Measurements from ENCODE around the gene ZNF593.

ZNF593 gene

GRCh38 chr1:26155370-26156284, 14.1 kb upstream of the ZNF593 start:
- POLR2A ChIA-PET: interaction anchor here (0.6 to 1.2 kb wide), 3 partner anchors 14 to 565 kb away, joined by 3 read pairs; partner anchors contain the start of gene ZNF593
- TF ChIP-seq NFRKB (IDR thresholded peaks at IDR 0.05): no peak
- no peak for TF ChIP-seq BHLHE40 (IDR thresholded peaks at IDR 0.05; ENCODE audit: borderline replicate concordance)
- no peak for TF ChIP-seq ZNF384 (IDR thresholded peaks at IDR 0.05)
- no peak for TF ChIP-seq FOXA1 (IDR thresholded peaks at IDR 0.05)
- no peak for TF ChIP-seq ELF4 (IDR thresholded peaks at IDR 0.05)
- no peak for TF ChIP-seq LEF1 (IDR thresholded peaks at IDR 0.05; ENCODE audit: borderline replicate concordance)
- no peak for TF ChIP-seq CTBP1 (IDR thresholded peaks at IDR 0.05; ENCODE audit: borderline replicate concordance)
- no peak for TF ChIP-seq HDGF (IDR thresholded peaks at IDR 0.05; ENCODE audit: borderline replicate concordance)
- no peak for TF ChIP-seq SUZ12 (IDR thresholded peaks at IDR 0.05)
- TF ChIP-seq TARDBP (IDR thresholded peaks at IDR 0.05): no peak
- no peak for TF ChIP-seq SP1 (IDR thresholded peaks at IDR 0.05)
- no peak for TF ChIP-seq PKNOX1 (IDR thresholded peaks at IDR 0.05)
- TF ChIP-seq FOXM1 (IDR thresholded peaks at IDR 0.05; ENCODE audit: borderline replicate concordance): no peak
- no peak for TF ChIP-seq FOXK2 (IDR thresholded peaks at IDR 0.05)
- no peak for TF ChIP-seq ARNT (IDR thresholded peaks at IDR 0.05)

GRCh38 chr1:26156285-26157038, 13.2 kb upstream of the ZNF593 start:
- no peak for TF ChIP-seq ARNT (IDR thresholded peaks at IDR 0.05)
- no peak for TF ChIP-seq FOXK2 (IDR thresholded peaks at IDR 0.05)
- no peak for TF ChIP-seq BHLHE40 (IDR thresholded peaks at IDR 0.05; ENCODE audit: borderline replicate concordance)
- TF ChIP-seq ZNF384 (IDR thresholded peaks at IDR 0.05): no peak
- no peak for TF ChIP-seq ELF4 (IDR thresholded peaks at IDR 0.05)
- TF ChIP-seq HDGF (IDR thresholded peaks at IDR 0.05; ENCODE audit: borderline replicate concordance): no peak
- TF ChIP-seq TARDBP (IDR thresholded peaks at IDR 0.05): no peak
- no peak for TF ChIP-seq FOXA1 (IDR thresholded peaks at IDR 0.05)
- TF ChIP-seq FOXM1 (IDR thresholded peaks at IDR 0.05; ENCODE audit: borderline replicate concordance): no peak
- TF ChIP-seq LEF1 (IDR thresholded peaks at IDR 0.05; ENCODE audit: borderline replicate concordance): no peak
- no peak for TF ChIP-seq PKNOX1 (IDR thresholded peaks at IDR 0.05)
- TF ChIP-seq CTBP1 (IDR thresholded peaks at IDR 0.05; ENCODE audit: borderline replicate concordance): no peak
- TF ChIP-seq L3MBTL2 (conservative IDR thresholded peaks at IDR 0.05): no peak
- POLR2A ChIA-PET: interaction anchor here (1.2 to 1.4 kb wide), 2 partner anchors 13 to 282 kb away, joined by 3 to 5 read pairs; partner anchors contain the start of gene ZNF593
- CTCF ChIA-PET: interaction anchor here (1.3 to 1.4 kb wide), 2 partner anchors 12 to 13 kb away, joined by 3 to 5 read pairs; partner anchors contain the start of gene ZNF593
- DNase-seq (ENCODE audit: extremely low spot score): peak; percentile 22

More at GRCh38 chr1:26155370-26156284, 14.1 kb upstream of the ZNF593 start:
- peak; percentile 3 for DNase-seq (ENCODE audit: extremely low spot score)
- CTCF ChIA-PET: interaction anchor here (1.3 kb wide), 1 partner anchor 14 kb away, joined by 3 read pairs; the partner anchor contains the start of gene ZNF593

GRCh38 chr1:26158271-26158907, 11.3 kb upstream of the ZNF593 start:
- ChIA-PET POLR2A (interaction anchor here (1.1 kb wide), 1 partner anchor 11 kb away, joined by 4 read pairs; the partner anchor contains the start of gene ZNF593), CTCF (interaction anchor here (1.0 to 2.2 kb wide), 2 partner anchors 13 to 75 kb away, joined by 3 to 4 read pairs; partner anchors contain the start of gene CEP85)
- TF ChIP-seq NFRKB (IDR thresholded peaks at IDR 0.05) (no peak), FOXA1 (IDR thresholded peaks at IDR 0.05) (no peak), L3MBTL2 (conservative IDR thresholded peaks at IDR 0.05) (no peak), SUZ12 (IDR thresholded peaks at IDR 0.05) (no peak), FOXK2 (IDR thresholded peaks at IDR 0.05) (no peak), PKNOX1 (IDR thresholded peaks at IDR 0.05) (no peak), BHLHE40 (IDR thresholded peaks at IDR 0.05; ENCODE audit: borderline replicate concordance) (no peak), ZNF384 (IDR thresholded peaks at IDR 0.05) (no peak), SP1 (IDR thresholded peaks at IDR 0.05) (no peak), ARNT (IDR thresholded peaks at IDR 0.05) (no peak), CTBP1 (IDR thresholded peaks at IDR 0.05; ENCODE audit: borderline replicate concordance) (no peak), HDGF (IDR thresholded peaks at IDR 0.05; ENCODE audit: borderline replicate concordance) (no peak), LEF1 (IDR thresholded peaks at IDR 0.05; ENCODE audit: borderline replicate concordance) (no peak), FOXM1 (IDR thresholded peaks at IDR 0.05; ENCODE audit: borderline replicate concordance) (no peak), ELF4 (IDR thresholded peaks at IDR 0.05) (no peak), TARDBP (IDR thresholded peaks at IDR 0.05) (no peak)
- no peak for DNase-seq (ENCODE audit: extremely low spot score)

- ChIA-PET POLR2A (interaction anchor here (1.1 kb wide), 1 partner anchor 10 kb away, joined by 4 read pairs; the partner anchor contains the start of gene ZNF593), CTCF (interaction anchor here (1.0 to 2.2 kb wide), 2 partner anchors 14 to 75 kb away, joined by 3 to 4 read pairs; partner anchors contain the start of gene CEP85)
- DNase-seq (ENCODE audit: extremely low spot score): no peak
- TF ChIP-seq FOXM1 (IDR thresholded peaks at IDR 0.05; ENCODE audit: borderline replicate concordance): no peak
- TF ChIP-seq FOXK2 (IDR thresholded peaks at IDR 0.05): no peak
- no peak for TF ChIP-seq PKNOX1 (IDR thresholded peaks at IDR 0.05)
- TF ChIP-seq LEF1 (IDR thresholded peaks at IDR 0.05; ENCODE audit: borderline replicate concordance): no peak
- no peak for TF ChIP-seq ARNT (IDR thresholded peaks at IDR 0.05)
- TF ChIP-seq SUZ12 (IDR thresholded peaks at IDR 0.05): no peak
- no peak for TF ChIP-seq FOXA1 (IDR thresholded peaks at IDR 0.05)
- no peak for TF ChIP-seq HDGF (IDR thresholded peaks at IDR 0.05; ENCODE audit: borderline replicate concordance)
- TF ChIP-seq SP1 (IDR thresholded peaks at IDR 0.05): no peak
- no peak for TF ChIP-seq ZNF384 (IDR thresholded peaks at IDR 0.05)
- no peak for TF ChIP-seq ELF4 (IDR thresholded peaks at IDR 0.05)
- no peak for TF ChIP-seq TARDBP (IDR thresholded peaks at IDR 0.05)
- TF ChIP-seq NFRKB (IDR thresholded peaks at IDR 0.05): no peak
- no peak for TF ChIP-seq L3MBTL2 (conservative IDR thresholded peaks at IDR 0.05)
- no peak for TF ChIP-seq BHLHE40 (IDR thresholded peaks at IDR 0.05; ENCODE audit: borderline replicate concordance)
- TF ChIP-seq CTBP1 (IDR thresholded peaks at IDR 0.05; ENCODE audit: borderline replicate concordance): no peak
Observed at GRCh38 chr1:26158908-26159742, 10.6 kb upstream of the ZNF593 start, which contains the start of gene FAM110D. Gene FAM110D, plus strand, starts transcription at chr1:26159079. Its CDS starts 2,213 bp downstream, at chr1:26161292.

Measured in HEK293T (cell line).